ENCODE data around the gene DNM2.

DNM2 gene

DNA sequence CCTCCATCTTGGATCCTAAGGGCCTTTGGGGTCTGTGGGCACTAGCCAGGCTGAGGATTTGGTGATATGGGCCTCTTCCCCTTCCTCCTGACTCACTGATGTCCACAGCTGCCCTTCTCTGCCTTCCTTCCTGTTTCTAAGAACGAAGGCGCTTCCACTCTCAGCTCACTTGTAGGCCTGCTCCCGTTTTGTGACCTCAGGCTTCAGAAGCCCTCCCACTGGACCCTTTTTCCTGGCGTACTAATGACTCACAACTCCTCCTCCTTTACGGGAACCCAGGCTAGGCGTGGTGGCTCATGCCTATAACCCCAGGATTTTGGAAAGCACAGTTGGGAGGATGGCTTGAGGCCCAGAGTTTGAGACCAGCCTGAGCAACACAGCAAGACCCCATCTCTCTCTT lies 62.5 kb downstream of the DNM2 start:
- H3K4me3 ChIP-seq (ENCODE audit: insufficient read depth in 1 of 2, low read depth in 1 of 2, low read length in 2 of 2): no peak overlapping the region
- peak overlapping the region in 1 of 2 experiments; percentile 13 for H3K18ac ChIP-seq (ENCODE audit: low read depth in 1 of 2, low read length in 2 of 2)
- DNase-seq: peak; percentile 93
- H3K27me3 ChIP-seq (ENCODE audit: control insufficient read depth in 1 of 2, insufficient read depth in 1 of 2, low read length in 2 of 2): no peaks in the 10 kb centered on the region
- H3K27ac ChIP-seq (ENCODE audit: low read length, poor library complexity, severe bottlenecking): no peak overlapping the region
- no peak overlapping the region for H3K14ac ChIP-seq (ENCODE audit: low read length in 2 of 2)
- 33% methylated on average over 4 of the region's 6 CpGs for WGBS
- peak overlapping the region in 1 of 2 experiments; percentile 32 for H3K4ac ChIP-seq (ENCODE audit: low read depth in 1 of 2, low read length in 2 of 2)
- H2BK120ac ChIP-seq (ENCODE audit: low read depth, low read length): no peak overlapping the region
- peak overlapping the region; percentile 23 for H4K8ac ChIP-seq (ENCODE audit: low read length)
- H2BK15ac ChIP-seq (ENCODE audit: low read depth, poor library complexity, severe bottlenecking): no peak overlapping the region
- no peak overlapping the region for H2AK5ac ChIP-seq (ENCODE audit: low read length, severe bottlenecking)
- H3K4me1 ChIP-seq (ENCODE audit: control insufficient read depth, insufficient read depth, low read depth, low read length): no peaks in the 10 kb centered on the region
- H3K9me3 ChIP-seq (ENCODE audit: control insufficient read depth, low read length): no peaks in the 10 kb centered on the region
- H2AFZ ChIP-seq (ENCODE audit: low read depth, low read length): no peak overlapping the region
- peaks cover 37% of the 10 kb centered on the region for H3K79me1 ChIP-seq (replicated peaks; ENCODE audit: low read length, poor library complexity, severe bottlenecking)
- no peak overlapping the region for H3K4me2 ChIP-seq (ENCODE audit: low read length, poor library complexity, severe bottlenecking)
- no peak overlapping the region for H2BK12ac ChIP-seq (ENCODE audit: low read length in 2 of 2)
- H3K9ac ChIP-seq (ENCODE audit: low read length): peak overlapping the region; percentile 88
- peak overlapping the region; percentile 9 for H4K91ac ChIP-seq (ENCODE audit: low read length)
- no peak overlapping the region for H2BK5ac ChIP-seq (ENCODE audit: low read depth, low read length, poor library complexity, severe bottlenecking)
- H3K36me3 ChIP-seq (ENCODE audit: control insufficient read depth in 1 of 2, insufficient read depth in 2 of 2, low read depth in 1 of 2, low read length in 2 of 2): peaks cover 82 to 84% of the 10 kb centered on the region in 2 experiments
- no peak overlapping the region for H3K23ac ChIP-seq (ENCODE audit: low read length in 2 of 2)

DNA sequence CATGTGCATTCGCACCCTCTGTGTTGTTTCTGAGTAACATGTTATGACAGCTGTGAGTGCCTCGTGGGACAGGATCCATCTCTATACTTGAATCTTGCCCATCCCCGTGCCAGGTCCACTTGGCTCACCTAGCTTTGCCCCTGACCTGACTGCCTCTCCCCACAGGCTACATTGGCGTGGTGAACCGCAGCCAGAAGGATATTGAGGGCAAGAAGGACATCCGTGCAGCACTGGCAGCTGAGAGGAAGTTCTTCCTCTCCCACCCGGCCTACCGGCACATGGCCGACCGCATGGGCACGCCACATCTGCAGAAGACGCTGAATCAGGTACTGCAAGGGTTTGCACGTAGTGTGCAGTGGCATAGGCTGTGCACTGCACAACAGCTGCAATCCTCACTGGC lies 64.9 kb downstream of the DNM2 start:
- Histone ChIP-seq H3K4ac (ENCODE audit: low read depth in 1 of 2, low read length in 2 of 2) (no peak overlapping the region), H3K4me3 (ENCODE audit: insufficient read depth in 1 of 2, low read depth in 1 of 2, low read length in 2 of 2) (no peak overlapping the region), H3K27me3 (ENCODE audit: control insufficient read depth in 1 of 2, insufficient read depth in 1 of 2, low read length in 2 of 2) (no peaks in the 10 kb centered on the region), H3K4me2 (ENCODE audit: low read length, poor library complexity, severe bottlenecking) (no peak overlapping the region), H2BK5ac (ENCODE audit: low read depth, low read length, poor library complexity, severe bottlenecking) (no peak overlapping the region), H3K9ac (ENCODE audit: low read length) (no peak overlapping the region), H3K23ac (ENCODE audit: low read length in 2 of 2) (no peak overlapping the region), H3K27ac (ENCODE audit: low read length, poor library complexity, severe bottlenecking) (no peak overlapping the region), H3K36me3 (ENCODE audit: control insufficient read depth in 1 of 2, insufficient read depth in 2 of 2, low read depth in 1 of 2, low read length in 2 of 2) (peaks cover 80 to 81% of the 10 kb centered on the region in 2 experiments), H3K4me1 (ENCODE audit: control insufficient read depth, insufficient read depth, low read depth, low read length) (no peaks in the 10 kb centered on the region), H3K9me3 (ENCODE audit: control insufficient read depth, low read length) (no peaks in the 10 kb centered on the region), H2BK120ac (ENCODE audit: low read depth, low read length) (no peak overlapping the region), H3K79me1 (replicated peaks; ENCODE audit: low read length, poor library complexity, severe bottlenecking) (peaks cover 34% of the 10 kb centered on the region), H2AFZ (ENCODE audit: low read depth, low read length) (no peak overlapping the region), H2AK5ac (ENCODE audit: low read length, severe bottlenecking) (no peak overlapping the region), H3K18ac (ENCODE audit: low read depth in 1 of 2, low read length in 2 of 2) (no peak overlapping the region), H4K91ac (ENCODE audit: low read length) (no peak overlapping the region), H2BK12ac (ENCODE audit: low read length in 2 of 2) (no peak overlapping the region), H2BK15ac (ENCODE audit: low read depth, poor library complexity, severe bottlenecking) (no peak overlapping the region), H4K8ac (ENCODE audit: low read length) (no peak overlapping the region), H3K14ac (ENCODE audit: low read length in 2 of 2) (no peak overlapping the region)
- no peak for DNase-seq
- WGBS: 98% methylated on average over 13 of the region's 13 CpGs

DNA sequence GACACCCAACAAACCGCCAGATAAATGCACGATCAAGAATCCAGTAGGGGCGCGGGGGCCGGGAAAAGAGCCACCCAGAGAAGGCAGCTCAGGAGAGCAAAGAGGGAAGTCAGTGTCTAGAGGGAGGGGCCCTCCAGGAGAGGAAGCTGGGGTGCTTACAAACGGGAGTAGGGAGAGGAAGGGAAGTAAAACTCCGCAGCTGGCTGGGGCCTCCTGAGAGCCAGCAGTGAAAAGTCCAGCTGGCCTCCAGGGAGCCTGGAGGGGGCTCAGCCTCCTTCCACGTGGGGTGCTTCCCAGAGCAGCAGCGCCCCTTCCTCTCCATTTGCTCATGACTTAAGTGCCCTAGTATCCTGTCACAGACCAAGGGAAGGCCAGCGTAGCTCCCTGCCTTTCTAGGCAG lies 66.4 kb downstream of the DNM2 start:
- Histone ChIP-seq H2BK5ac (ENCODE audit: low read depth, low read length, poor library complexity, severe bottlenecking) (no peak overlapping the region), H2BK120ac (ENCODE audit: low read depth, low read length) (no peak overlapping the region), H2AK5ac (ENCODE audit: low read length, severe bottlenecking) (no peak overlapping the region), H3K4me1 (ENCODE audit: control insufficient read depth, insufficient read depth, low read depth, low read length) (no peaks in the 10 kb centered on the region), H3K9me3 (ENCODE audit: control insufficient read depth, low read length) (no peaks in the 10 kb centered on the region), H3K9ac (ENCODE audit: low read length) (no peak overlapping the region), H3K14ac (ENCODE audit: low read length in 2 of 2) (no peak overlapping the region), H4K8ac (ENCODE audit: low read length) (no peak overlapping the region), H3K18ac (ENCODE audit: low read depth in 1 of 2, low read length in 2 of 2) (no peak overlapping the region), H2BK12ac (ENCODE audit: low read length in 2 of 2) (no peak overlapping the region), H2AFZ (ENCODE audit: low read depth, low read length) (no peak overlapping the region), H3K27ac (ENCODE audit: low read length, poor library complexity, severe bottlenecking) (no peak overlapping the region), H4K91ac (ENCODE audit: low read length) (no peak overlapping the region), H3K4me3 (ENCODE audit: insufficient read depth in 1 of 2, low read depth in 1 of 2, low read length in 2 of 2) (no peak overlapping the region), H2BK15ac (ENCODE audit: low read depth, poor library complexity, severe bottlenecking) (no peak overlapping the region), H3K79me1 (replicated peaks; ENCODE audit: low read length, poor library complexity, severe bottlenecking) (peaks cover 34% of the 10 kb centered on the region), H3K23ac (ENCODE audit: low read length in 2 of 2) (no peak overlapping the region), H3K4ac (ENCODE audit: low read depth in 1 of 2, low read length in 2 of 2) (no peak overlapping the region), H3K36me3 (ENCODE audit: control insufficient read depth in 1 of 2, insufficient read depth in 2 of 2, low read depth in 1 of 2, low read length in 2 of 2) (peaks cover 83 to 86% of the 10 kb centered on the region in 2 experiments), H3K27me3 (ENCODE audit: control insufficient read depth in 1 of 2, insufficient read depth in 1 of 2, low read length in 2 of 2) (no peaks in the 10 kb centered on the region), H3K4me2 (ENCODE audit: low read length, poor library complexity, severe bottlenecking) (no peak overlapping the region)
- no peak for DNase-seq
- 94% methylated on average over 10 of the region's 10 CpGs for WGBS

DNA sequence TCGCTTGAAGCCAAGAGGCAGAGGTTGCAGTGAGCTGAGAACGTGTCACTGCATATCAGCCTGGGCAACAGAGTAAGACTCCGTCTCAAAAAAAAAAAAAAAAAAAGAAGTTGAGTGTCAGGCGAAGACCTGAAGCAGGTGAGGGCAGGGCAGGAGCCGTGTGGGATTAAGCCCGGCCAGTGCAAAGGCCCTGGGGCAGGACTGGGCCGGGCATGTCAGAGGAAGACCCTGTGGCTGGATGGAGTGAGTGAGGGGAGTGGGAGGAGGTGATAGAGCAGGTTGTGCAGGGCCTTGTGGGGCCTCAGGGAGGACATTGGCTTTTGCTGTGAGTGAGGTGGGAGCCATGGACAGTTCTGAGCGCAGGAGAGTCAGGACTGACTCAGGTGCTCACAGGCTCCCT lies 70.3 kb downstream of the DNM2 start:
- no peak overlapping the region for H2AK5ac ChIP-seq (ENCODE audit: low read length, severe bottlenecking)
- H3K4me3 ChIP-seq (ENCODE audit: insufficient read depth in 1 of 2, low read depth in 1 of 2, low read length in 2 of 2): no peak overlapping the region
- 99% methylated on average over 8 of the region's 8 CpGs for WGBS
- no peak for DNase-seq
- H2BK12ac ChIP-seq (ENCODE audit: low read length in 2 of 2): no peak overlapping the region
- no peak overlapping the region for H2BK15ac ChIP-seq (ENCODE audit: low read depth, poor library complexity, severe bottlenecking)
- H3K27ac ChIP-seq (ENCODE audit: low read length, poor library complexity, severe bottlenecking): no peak overlapping the region
- H4K8ac ChIP-seq (ENCODE audit: low read length): no peak overlapping the region
- H3K18ac ChIP-seq (ENCODE audit: low read depth in 1 of 2, low read length in 2 of 2): no peak overlapping the region
- H3K14ac ChIP-seq (ENCODE audit: low read length in 2 of 2): no peak overlapping the region
- H3K23ac ChIP-seq (ENCODE audit: low read length in 2 of 2): no peak overlapping the region
- no peaks in the 10 kb centered on the region for H3K4me1 ChIP-seq (ENCODE audit: control insufficient read depth, insufficient read depth, low read depth, low read length)
- H3K36me3 ChIP-seq (ENCODE audit: control insufficient read depth in 1 of 2, insufficient read depth in 2 of 2, low read depth in 1 of 2, low read length in 2 of 2): peaks cover 79 to 89% of the 10 kb centered on the region in 2 experiments
- peaks cover 35% of the 10 kb centered on the region for H3K79me1 ChIP-seq (replicated peaks; ENCODE audit: low read length, poor library complexity, severe bottlenecking)
- H3K4me2 ChIP-seq (ENCODE audit: low read length, poor library complexity, severe bottlenecking): no peak overlapping the region
- no peak overlapping the region for H4K91ac ChIP-seq (ENCODE audit: low read length)
- H2AFZ ChIP-seq (ENCODE audit: low read depth, low read length): no peak overlapping the region
- H2BK5ac ChIP-seq (ENCODE audit: low read depth, low read length, poor library complexity, severe bottlenecking): no peak overlapping the region
- H3K9me3 ChIP-seq (ENCODE audit: control insufficient read depth, low read length): no peaks in the 10 kb centered on the region
- H2BK120ac ChIP-seq (ENCODE audit: low read depth, low read length): no peak overlapping the region
- no peak overlapping the region for H3K4ac ChIP-seq (ENCODE audit: low read depth in 1 of 2, low read length in 2 of 2)
- H3K9ac ChIP-seq (ENCODE audit: low read length): no peak overlapping the region
- H3K27me3 ChIP-seq (ENCODE audit: control insufficient read depth in 1 of 2, insufficient read depth in 1 of 2, low read length in 2 of 2): no peaks in the 10 kb centered on the region
